ENCODE measurements around the gene ZFP42. TPM values are rescaled to one million over a fixed set of nuclear protein-coding genes. Genes with fewer than 3 reads are reported as not detected.
"Not testable (repeated sequence)": the region's sequence is repeated elsewhere in the genome, so short reads cannot be mapped to it uniquely, and the experiment has no call there.

The ZFP42 gene
- total and polyA plus RNA-seq, 9 donors: 0.28 TPM; not detected in 8

DNA sequence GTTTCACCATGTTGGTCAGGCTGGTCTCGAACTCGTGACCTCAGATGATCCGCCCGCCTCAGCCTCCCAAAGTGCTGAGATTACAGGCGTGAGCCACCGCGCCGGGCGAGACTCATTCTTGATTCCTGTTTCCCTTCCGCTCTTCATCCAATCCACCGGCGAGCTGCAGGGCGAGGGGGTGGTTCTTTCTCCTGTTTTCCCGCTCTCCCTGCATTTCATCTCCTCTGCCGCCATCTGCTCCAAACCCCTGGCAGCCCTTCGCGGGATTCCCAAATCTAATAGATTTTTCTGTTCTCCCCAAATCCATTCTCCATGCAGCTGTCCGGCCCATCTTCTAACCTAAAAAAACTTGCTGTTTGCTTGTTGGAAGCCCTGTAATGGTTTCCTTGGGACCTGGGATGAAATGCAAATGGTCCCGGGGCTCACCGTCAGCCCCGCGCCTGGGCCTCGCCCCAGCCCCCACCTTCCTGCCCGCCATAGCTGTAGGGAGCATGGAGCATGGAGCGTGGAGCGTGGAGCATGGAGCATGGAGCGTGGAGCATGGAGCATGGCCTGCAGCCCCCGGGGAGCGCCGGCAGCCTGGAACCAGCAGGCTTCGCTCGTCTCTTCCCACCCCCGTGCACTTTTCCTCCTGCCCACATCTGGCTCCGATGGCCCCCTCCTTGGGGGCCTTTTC lies 1.1 kb downstream of the ZFP42 start:
- no peaks in the 10 kb centered on the region for H3K36me3 ChIP-seq
- H3K9me3 ChIP-seq: peaks cover 0 to 10% of the 10 kb centered on the region in 2 donors
- intact Hi-C loops (cut with DNase I): no loop called here

DNA sequence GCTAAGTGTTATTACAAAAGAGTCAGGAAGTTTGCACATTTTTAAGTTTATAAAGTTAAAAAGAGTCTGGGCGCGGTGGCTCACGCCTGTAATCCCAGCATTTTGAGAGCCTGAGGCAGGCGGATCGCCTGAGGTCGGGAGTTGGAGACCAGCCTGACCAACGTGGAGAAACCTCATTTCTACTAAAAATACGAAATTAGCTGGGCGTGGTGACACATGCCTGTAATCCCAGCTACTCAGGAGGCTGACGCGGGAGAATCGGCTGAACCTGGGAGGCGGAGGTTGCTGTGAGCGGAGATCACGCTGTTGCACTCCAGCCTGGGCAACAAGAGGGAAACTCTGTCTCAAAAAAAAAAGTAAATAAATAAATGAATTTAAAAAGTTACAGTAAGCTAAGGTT lies 2.4 kb downstream of the ZFP42 start:
- H3K4me3 ChIP-seq; intact Hi-C loops (cut with DNase I); H3K27me3 ChIP-seq; H3K9me3 ChIP-seq; H3K4me1 ChIP-seq (ENCODE audit: insufficient read depth); H3K36me3 ChIP-seq; H3K27ac ChIP-seq; DNase-seq: not testable (repeated sequence)
- 87 to 89% (median 87%) methylated on average over 15 of the region's 15 CpGs for WGBS, 3 donors

More for the DNA sequence above, 1.1 kb downstream of the ZFP42 start:
- no peak for TF ChIP-seq EP300 (IDR thresholded peaks at IDR 0.05)
- TF ChIP-seq, protein P1, sequence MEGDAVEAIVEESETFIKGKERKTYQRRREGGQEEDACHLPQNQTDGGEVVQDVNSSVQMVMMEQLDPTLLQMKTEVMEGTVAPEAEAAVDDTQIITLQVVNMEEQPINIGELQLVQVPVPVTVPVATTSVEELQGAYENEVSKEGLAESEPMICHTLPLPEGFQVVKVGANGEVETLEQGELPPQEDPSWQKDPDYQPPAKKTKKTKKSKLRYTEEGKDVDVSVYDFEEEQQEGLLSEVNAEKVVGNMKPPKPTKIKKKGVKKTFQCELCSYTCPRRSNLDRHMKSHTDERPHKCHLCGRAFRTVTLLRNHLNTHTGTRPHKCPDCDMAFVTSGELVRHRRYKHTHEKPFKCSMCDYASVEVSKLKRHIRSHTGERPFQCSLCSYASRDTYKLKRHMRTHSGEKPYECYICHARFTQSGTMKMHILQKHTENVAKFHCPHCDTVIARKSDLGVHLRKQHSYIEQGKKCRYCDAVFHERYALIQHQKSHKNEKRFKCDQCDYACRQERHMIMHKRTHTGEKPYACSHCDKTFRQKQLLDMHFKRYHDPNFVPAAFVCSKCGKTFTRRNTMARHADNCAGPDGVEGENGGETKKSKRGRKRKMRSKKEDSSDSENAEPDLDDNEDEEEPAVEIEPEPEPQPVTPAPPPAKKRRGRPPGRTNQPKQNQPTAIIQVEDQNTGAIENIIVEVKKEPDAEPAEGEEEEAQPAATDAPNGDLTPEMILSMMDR (IDR thresholded peaks at IDR 0.05): no peak
- TF ChIP-seq POLR2A (IDR thresholded peaks at IDR 0.05): no peak
- no peak for DNase-seq
- H3K27ac ChIP-seq: no peak overlapping the region
- H3K4me1 ChIP-seq (ENCODE audit: insufficient read depth): no peaks in the 10 kb centered on the region
- 28 to 36% (median 35%) methylated on average over 34 of the region's 34 CpGs for WGBS, 3 donors
- H3K4me3 ChIP-seq: no peak overlapping the region
- no peaks in the 10 kb centered on the region for H3K27me3 ChIP-seq

DNA sequence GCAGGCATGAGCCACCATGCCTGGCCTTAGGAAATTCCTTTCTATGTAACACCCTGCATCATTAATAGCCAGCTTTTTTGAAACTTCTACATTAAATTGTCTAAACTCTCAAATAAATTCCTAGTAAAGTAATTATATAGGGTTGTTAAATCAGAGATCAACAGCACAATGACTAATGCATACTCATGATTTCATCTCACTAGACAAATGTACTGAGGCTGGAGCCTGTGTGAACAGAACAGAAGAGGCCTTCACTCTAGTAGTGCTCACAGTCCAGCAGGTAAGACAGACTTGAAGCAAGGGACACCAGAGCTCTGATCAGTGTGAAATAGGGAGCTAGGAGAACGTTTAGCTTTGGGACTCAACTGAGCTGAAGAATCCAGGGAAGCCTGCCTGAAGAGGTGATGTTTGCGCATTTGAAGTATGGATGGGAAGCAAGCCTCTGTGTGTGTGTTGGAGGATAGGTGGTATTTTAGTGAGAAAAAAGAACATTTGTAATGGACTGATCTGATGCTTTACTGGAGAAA lies 3.9 kb downstream of the ZFP42 start:
- H3K27ac ChIP-seq: no peak overlapping the region
- intact Hi-C loops (cut with DNase I): no loop called here
- H3K36me3 ChIP-seq: no peaks in the 10 kb centered on the region
- H3K4me1 ChIP-seq (ENCODE audit: insufficient read depth): no peaks in the 10 kb centered on the region
- WGBS, 3 donors: 79 to 82% (median 80%) methylated on average over 2 of the region's 2 CpGs
- no peak for DNase-seq
- no peak overlapping the region for H3K4me3 ChIP-seq
- TF ChIP-seq, protein P1 (IDR thresholded peaks at IDR 0.05): no peak
- TF ChIP-seq POLR2A (IDR thresholded peaks at IDR 0.05) (no peak), EP300 (IDR thresholded peaks at IDR 0.05) (no peak)
- H3K9me3 ChIP-seq: peaks cover 0 to 10% of the 10 kb centered on the region in 2 donors
- no peaks in the 10 kb centered on the region for H3K27me3 ChIP-seq

DNA sequence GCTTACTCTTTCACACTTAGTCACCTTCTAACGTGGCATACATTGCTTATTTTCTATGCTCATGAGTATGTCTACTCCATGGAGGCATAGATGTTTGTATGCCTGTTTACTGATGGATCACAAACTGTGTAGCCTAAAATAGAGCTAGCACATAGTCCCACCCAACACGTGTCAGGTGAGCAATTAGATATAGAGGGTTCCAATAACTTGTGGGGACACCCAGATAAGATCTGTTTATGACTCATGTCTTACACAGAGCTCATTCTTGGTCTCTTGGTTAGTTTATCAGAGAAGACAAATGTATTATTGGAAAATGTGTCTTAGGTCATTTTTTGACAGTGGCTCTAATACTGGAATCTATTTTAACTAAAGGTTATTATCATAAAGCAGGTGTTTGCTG lies 6.8 kb downstream of the ZFP42 start:
- no peak for TF ChIP-seq POLR2A (IDR thresholded peaks at IDR 0.05)
- TF ChIP-seq, protein P1 (IDR thresholded peaks at IDR 0.05): no peak
- TF ChIP-seq EP300 (IDR thresholded peaks at IDR 0.05): no peak
- Histone ChIP-seq H3K36me3 (no peaks in the 10 kb centered on the region), H3K9me3 (no peaks in the 10 kb centered on the region), H3K4me3 (no peak overlapping the region), H3K27ac (no peak overlapping the region), H3K4me1 (ENCODE audit: insufficient read depth) (no peaks in the 10 kb centered on the region), H3K27me3 (no peaks in the 10 kb centered on the region)
- intact Hi-C loops (cut with DNase I): no loop called here
- DNase-seq: no peak
- 74 to 88% (median 78%) methylated on average over 2 of the region's 2 CpGs for WGBS, 3 donors

DNA sequence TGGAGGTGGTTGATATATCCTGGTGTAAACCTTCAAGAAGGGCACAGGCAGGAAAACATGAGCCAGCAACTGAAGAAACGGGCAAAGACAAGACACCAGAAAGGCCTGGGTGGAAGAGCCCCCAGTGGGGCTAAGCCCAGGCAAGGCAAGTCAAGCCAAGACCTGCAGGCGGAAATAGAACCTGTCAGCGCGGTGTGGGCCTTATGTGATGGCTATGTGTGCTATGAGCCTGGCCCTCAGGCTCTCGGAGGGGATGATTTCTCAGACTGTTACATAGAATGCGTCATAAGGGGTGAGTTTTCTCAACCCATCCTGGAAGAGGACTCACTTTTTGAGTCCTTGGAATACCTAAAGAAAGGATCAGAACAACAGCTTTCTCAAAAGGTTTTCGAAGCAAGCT lies 7.2 kb downstream of the ZFP42 start:
- TF ChIP-seq, protein P1 (IDR thresholded peaks at IDR 0.05): no peak
- TF ChIP-seq POLR2A (IDR thresholded peaks at IDR 0.05) (no peak), EP300 (IDR thresholded peaks at IDR 0.05) (no peak)
- Histone ChIP-seq H3K9me3 (no peaks in the 10 kb centered on the region), H3K4me1 (ENCODE audit: insufficient read depth) (no peaks in the 10 kb centered on the region), H3K36me3 (no peaks in the 10 kb centered on the region), H3K4me3 (no peak overlapping the region), H3K27me3 (no peaks in the 10 kb centered on the region), H3K27ac (no peak overlapping the region)
- WGBS, 3 donors: 89 to 94% (median 93%) methylated on average over 7 of the region's 7 CpGs
- intact Hi-C loops (cut with DNase I): no loop called here
- no peak for DNase-seq
